NCI-H748 (cell line): ENCODE measurements around the gene CACNA2D1.

Source experiments
- DNase-seq: peaks from one replicate; lab custom pipeline; 2025; ENCODE audit not compliant: unreplicated experiment; lab: John Stamatoyannopoulos, UW

Gene CACNA2D1

GRCh38 chr7:81902536-81902935, 541.0 kb downstream of the CACNA2D1 start:
- no peak for DNase-seq
